HG03354 (cell line): ENCODE measurements around the gene MAP3K10.
"Not testable (repeated sequence)": the region's sequence is repeated elsewhere in the genome, so short reads cannot be mapped to it uniquely, and the experiment has no call there.

Experiments used
- ATAC-seq: cut with Tn5 transposase; IDR thresholded peaks from one replicate; pipeline ENCODE4 v1.9.1; 2021; ENCODE audit warnings: mild to moderate bottlenecking; ENCODE audit not compliant: unreplicated experiment, poor library complexity, severe bottlenecking

The MAP3K10 gene

DNA sequence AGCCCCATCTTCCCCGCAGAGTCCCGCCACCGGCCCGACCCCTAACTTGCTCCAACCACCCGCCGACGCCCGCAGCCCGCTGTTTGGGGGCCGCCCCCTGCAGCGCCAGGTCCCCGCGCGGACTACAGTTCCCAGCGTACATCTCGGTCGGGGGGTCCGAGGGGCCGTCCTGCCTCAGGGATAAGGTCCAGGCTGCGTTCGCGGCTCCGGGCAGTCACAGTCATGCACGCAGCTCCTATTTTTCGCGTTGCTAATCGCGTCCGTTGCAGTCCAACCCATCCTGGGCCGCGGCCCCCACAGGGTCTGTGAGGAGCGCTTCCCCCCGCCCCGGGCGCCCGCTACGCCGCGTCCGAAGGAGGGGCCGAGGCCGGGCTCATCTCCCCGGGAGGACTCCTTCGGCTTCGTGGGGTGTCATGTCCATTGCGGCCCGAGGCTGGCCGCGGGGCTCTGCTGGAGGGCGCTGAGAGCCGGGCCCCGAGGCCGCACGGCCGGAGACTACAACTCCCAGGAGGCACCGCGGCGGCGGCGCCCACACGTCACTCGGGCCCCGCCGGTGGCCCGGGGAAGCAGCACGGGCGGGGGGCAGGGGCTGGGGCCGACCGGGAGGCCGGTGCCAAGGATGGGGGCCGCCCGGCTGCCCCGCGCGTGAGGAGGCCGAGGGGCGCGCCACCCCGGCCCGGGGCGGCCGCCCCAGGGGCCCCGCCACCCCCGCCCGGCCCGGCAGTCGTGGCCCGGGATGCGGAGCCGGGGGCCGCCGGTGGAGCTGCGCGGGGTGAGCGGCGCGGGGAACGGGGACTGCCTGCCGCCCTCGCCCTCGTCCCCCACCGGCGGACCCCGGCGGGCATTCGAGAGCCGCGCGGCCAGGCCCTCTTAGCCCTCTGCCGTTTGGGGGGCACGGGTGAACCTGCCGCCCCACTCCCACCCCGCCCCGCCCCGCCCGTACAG, at the start of gene MAP3K10:
TSS of gene MAP3K10 (plus strand) at position 536 of the 945 bp plus-strand sequence. CDS start 606 bp downstream, outside the sequence.
- peak; percentile 85 for ATAC-seq

DNA sequence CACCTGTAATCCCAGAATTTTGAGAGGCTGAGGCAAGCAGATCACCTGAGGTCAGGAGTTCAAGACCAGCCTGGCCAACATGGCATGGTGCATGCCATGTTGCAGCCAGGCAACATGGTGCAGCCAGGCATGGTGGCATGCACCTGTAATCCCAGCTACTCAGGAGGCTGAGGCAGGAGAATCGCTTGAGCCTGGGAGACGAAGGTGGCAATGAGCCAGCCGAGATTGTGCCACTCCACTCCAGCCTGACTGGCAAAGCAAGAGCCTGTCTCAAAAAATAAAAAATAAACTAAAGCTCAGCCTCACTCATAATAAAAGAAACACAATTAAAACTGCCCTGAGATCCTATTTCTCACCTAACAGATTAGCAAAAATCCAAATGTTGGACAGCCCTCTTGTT, 49.7 kb upstream of the MAP3K10 start:
- no peak for ATAC-seq

DNA sequence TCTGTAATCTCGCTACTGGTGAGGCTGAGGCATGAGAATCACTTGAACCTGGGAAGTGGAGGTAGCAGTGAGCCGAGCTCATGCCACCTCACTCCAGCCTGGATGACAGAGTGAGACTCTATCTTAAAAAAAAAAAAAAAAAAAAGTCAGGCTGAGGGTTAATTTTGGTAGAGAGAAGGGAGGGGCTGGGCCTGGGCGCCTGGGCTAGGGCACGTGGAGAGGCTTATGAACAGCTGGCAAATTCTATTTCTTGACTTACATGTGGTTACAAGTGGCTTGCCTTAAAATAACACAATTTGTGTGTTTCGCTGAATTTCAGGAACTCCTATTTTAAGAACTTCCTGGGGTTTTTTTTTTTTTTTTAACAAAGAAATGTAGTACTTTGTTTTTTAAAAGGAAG, 47.6 kb upstream of the MAP3K10 start:
- peak; percentile 59 for ATAC-seq

DNA sequence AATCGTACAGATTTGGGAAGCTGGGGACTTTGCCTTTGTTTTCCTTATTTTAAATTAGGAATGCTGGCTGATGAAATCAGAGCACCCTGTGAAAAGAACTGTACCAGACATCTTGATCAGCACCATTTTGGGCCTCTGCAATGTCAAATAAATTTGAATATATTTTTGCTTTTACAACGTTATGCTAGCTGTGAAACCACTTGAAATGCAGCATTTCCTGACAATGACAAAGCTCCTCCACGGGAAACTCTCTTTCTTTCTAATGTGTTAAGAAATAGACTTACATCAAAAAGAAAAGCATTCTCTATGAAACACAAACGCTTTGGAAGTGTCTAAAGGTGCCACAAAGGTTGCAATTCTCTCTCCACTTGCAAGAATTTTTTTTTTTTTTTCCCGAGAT, 47.1 kb upstream of the MAP3K10 start:
- no peak for ATAC-seq

DNA sequence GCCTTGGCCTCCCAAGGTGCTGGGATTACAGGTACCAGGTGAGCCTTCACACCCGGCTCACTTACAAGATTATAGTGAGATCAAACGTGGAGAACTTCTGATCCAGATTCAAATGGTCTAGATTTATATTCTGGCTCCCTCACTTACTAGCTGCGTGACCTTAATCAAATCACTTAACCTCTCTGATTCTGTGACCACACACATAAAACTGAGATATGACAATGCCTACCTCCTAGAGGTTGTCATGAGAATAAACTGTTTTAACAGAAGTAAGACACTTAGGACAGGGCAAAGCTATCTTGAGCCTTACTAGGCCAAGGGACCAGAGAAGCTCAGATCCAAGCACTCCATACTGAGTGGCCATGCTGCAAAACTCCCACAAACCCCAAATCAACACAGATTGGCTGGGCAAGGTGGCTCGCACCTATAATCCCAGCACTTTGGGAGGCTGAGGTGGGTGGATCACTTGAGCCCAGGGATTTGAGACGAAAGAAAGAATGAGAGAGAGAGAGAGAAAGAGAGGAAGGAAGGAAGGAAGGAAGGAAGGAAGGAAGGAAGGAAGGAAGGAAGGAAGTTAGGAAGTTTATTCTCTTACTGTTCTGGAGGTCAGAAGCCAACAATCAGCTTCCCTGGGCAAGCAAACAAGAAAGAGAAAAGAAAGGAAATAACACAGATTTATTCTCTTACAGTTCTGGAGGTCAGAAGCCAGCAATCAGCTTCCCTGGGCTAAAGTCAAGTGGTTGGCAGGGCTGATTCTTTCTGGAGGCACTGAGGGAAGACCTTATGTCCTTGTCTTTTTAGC, 46.1 kb upstream of the MAP3K10 start:
- no peak for ATAC-seq

DNA sequence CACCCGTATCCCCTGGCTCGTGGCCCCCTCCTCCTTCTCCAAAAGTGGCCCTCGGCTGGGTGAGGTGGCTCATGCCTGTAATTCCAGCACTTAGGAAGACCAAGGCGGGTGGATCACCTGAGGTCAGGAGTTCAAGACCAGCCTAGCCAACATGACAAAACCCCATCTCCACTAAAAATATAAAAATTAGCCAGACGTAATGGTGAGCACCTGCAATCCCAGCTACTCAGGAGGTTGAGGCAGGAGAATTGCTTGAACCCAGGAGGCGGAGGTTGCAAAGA, 45.5 kb upstream of the MAP3K10 start:
- not testable (repeated sequence) for ATAC-seq

DNA sequence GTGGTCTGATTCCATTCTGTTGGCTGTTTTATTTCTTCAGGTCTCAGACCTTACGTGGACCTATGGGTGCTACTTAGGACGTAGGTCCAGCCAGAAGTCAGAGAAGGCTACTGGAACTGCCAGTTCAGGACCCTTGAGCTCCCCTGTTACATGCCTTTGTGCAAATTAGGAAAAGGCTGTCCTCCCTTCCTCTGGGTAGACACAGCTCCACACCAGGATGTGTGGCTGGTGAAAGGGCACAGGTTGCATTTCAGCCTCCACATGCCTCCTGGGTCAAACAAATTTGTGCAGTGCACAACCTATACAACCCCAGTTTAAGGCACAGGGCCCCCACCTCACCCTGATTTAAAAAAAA, 43.9 kb upstream of the MAP3K10 start:
- no peak for ATAC-seq

DNA sequence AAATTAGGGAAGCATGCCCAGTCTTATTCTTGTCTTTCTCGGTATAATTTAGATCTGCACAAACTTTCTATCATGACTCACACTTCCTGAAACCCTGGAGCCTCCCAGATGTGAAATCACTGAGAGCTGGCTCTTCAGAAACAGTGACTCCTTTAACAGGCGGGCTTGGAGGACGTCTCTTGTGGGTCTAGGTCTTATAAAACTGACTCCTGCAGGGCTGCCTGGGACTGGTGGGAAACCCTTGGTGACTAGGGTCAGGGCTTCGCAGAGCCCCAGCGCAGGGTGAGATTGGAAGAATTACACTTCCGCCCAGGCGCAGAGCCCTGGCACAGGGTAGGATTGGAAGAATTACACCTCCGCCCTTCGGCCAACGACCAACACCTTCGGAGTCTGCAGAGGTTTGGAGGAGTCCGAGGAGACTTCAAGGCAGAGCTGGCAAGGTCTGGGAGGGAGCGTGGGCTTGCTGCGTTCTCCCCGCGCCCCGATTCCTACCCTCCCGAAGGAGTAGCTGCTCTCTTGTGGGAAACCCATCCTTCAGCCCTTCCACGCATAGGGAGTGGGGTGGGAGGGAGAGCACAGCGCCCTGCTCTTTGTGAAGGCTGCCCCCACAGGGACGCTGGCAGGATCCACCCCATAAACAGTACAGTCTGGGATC, 43.4 kb upstream of the MAP3K10 start:
- no peak for ATAC-seq

DNA sequence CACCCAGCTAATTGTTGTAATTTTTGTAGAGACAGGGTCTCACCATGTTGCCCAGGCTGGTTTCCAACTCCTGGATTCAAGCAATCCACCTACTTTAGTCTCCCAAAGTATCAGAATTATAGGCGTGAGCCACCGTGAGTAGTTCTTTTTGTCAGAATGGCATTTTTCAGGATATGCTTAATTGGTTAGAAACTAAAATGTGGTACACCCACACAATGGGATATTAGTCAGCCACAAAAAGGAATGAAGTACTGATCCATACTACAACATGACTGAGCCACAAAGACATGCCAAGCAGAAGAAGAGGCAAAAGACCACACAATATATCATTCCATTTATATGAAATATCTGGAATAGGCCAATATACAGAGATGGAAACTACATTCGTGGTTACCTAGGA, 41.7 kb upstream of the MAP3K10 start:
- no peak for ATAC-seq

DNA sequence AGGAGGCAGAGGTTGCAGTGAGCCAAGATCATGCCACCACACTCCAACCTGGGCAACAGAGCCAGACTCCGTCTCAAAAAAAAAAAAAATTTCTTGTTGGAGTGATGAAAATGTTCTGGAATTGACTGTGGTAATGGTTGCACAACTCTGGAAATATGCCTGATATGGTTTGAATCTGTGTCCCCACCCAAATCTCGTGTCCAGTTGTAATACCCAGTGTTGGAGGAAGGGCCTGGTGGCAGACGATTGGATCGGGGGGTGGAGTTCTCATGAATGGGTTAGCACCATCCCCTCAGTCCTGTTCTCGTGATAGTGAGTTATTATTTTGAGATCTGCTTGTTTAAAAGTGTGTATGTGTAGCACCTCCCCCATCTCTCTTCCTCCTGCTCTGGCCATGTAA, 41.1 kb upstream of the MAP3K10 start:
- ATAC-seq = no peak

DNA sequence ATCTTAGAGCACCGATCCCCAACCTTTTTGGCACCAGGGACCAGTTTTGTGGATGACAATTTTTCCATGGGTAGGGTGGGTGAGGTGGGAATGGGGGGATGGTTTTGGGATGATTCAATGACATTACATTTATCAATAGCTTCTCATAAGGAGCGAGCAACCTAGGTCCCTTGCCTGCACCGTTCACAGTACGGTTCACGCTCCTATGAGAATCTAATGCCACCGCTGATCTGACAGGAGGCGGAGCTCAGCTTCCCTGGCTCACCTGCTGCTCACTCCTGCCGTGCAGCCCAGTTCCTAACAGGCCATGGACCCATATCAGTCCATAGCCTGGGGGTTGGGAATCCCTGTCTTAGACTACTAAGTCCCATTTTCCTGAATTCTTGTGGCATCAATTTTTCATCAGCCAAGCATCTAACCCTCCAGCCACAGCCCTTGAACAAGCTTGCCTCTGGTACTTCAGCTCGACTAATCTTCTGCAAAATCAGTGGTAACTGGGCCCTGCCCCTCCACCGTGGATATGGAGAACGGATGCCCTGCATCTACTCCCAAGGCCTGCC, 37.0 kb upstream of the MAP3K10 start:
- no peak for ATAC-seq

DNA sequence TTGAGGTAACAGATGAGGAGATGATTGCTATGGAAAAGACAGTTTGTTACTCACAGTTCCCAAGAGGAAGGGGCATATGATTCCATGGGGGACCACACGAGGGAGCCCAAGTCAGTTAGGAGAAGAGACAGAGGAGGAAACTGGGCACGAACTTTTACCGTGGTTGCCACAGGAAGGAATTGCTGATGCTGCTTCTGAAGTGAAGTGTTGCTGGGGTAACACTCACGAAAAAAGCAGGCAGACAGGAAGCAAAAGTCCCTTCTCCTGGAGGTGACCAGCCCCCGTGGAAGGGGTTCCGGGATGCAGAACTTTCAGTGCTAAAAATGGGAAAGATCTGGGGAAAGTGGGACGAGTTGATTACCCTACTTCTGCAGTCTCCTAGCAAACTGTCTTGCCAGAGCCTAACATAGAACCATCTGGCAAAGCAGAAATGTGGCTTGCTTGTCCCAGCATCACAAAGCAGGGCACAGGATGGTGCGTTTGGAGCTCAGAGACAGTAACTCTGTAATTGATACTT, 35.4 kb upstream of the MAP3K10 start:
- ATAC-seq = no peak

DNA sequence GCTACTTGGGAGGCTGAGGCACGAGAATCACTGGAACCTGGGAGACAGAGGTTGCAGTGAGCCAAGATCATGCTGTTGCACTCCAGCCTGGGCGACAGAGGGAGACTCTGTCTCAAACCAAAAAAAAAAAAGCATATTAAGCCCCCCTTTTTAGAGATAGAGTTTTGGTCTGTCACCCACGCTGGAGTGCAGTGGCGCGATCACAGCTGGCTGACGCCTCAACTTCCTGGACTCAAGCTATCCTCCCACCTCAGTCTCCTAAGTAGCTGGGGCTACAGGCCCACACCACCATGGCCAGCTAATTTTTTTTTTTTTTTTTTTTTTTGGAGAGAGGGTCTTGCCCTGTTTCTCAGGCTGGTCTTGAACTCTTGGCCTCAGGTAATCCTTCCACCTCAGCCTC, 34.2 kb upstream of the MAP3K10 start:
- ATAC-seq = no peak

DNA sequence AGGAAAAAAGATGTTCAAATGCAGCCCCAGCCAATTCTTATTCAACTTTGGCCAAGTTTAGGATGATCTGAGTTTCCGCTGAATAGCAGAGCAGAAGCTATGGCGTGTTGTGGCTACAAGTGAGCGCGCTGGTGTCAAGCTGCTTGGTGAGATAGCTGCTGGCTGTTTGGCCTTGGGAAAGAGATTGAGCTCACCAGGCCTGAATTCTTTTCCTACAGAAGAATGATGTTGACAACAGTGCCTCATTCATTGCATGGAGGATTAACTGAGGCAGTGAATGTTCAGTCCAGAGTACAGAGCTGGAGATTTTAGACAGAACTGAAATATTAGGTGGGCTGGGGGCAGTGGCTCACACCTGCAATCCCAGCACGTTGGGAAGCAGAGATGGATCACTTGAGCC, 31.5 kb upstream of the MAP3K10 start:
- no peak for ATAC-seq

DNA sequence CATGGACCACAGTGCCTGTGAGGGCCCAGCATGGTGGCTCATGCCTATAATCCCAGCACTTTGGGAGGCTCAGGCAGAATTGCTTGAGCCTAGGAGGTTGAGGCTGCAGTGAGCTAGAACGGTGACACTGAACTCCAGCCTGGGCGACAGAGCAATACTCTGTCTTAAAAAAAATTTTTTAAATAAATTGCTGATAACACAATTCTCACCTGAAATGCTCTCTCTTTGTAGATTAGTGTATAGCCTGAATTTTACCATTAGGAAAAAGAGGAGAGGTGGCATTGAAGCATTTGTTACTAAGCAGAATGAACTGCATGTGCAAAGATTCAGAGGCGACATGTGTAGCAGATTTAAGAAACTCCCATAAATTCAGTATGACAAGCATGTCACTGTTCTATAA, 29.1 kb upstream of the MAP3K10 start:
- ATAC-seq = no peak

DNA sequence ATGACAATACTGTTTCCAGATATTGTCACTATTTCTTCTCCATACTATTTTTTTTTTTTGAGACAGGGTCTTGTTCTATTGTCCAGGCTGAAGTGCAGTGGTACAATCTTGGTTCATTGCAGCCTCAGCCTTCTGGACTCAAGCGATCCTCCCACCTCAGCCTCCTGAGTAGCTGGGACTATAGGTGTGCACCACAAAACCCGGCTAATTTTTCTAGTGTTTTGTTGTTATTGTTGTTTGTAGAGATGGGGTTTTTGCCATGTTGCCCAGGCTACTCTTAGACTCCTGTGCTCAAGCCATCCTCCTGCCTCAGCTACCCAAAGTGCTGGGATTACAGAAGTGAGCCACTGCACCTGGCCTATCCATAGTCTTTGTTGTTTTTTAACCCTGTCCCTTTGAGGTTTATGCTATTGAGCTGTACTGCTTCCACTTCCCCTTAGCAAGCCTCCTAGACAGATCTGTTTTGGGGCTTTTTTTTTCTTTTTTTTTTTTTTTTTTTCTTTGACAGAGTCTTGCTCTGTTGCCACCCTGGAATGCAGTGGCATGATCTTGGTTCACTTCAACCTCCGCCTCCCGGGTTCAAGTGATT, 27.6 kb upstream of the MAP3K10 start:
- ATAC-seq = no peak

DNA sequence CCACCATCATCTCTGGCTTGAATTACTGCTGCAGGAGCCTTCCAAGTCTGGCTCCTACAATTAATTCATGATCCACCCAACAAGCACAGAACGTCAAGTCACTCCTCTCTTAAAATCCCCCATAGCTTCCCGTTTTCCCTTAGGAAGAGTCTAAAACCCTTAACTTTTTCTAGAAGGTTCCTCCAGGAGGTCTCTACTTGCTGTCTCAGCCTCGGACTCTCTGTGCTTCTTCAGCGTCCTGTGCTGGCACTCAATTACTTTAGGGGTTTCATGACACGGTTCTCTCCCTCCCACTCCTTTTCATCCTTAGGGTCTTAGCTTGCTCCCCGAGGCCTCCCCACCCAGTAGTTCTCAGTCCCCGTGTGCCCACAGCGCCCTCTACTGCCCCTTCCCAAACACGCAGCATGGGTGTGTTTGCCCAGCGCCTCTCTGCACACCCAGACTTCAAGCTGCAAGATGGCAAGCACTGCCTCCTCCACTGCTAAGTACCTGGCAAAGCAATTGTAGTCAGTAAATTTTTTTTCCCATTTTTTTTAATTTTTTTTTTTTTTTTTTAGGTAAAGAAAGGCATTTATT, 25.8 kb upstream of the MAP3K10 start:
- ATAC-seq = no peak

DNA sequence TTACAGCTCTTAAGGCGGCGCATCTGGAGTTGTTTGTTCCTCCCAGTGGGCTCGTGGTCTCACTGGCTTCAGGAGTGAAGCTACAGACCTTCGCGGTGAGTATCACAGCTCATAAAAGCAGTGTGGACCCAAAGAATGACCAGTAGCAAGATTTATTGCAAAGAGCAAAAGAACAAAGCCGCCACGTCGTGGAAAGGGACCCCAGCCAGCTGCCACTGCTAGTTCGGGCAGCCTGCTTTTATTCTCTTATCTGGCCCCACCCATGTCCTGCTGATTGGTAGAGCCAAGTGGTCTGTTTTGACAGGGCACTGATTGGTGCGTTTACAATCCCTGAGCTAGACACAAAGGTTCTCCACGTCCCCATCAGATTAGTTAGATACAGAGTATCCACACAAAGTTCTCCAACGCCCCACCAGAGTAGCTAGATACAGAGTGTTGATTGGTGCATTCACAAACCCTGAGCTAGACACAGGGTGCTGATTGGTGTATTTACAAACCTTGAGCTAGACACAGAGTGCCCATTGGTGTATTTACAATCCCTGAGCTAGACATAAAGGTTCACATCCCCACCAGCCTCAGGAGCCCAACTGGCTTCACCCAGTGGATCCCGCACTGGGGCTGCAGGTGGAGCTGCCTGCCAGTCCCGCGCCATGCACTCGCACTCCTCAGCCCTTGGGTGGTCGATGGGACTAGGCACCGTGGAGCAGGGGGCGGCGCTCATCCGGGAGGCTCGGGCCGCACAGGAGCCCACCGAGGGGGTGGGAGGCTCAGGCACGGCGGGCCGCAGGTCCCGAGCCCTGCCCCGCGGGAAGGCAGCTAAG, 21.5 kb upstream of the MAP3K10 start:
- ATAC-seq = not testable (repeated sequence)
